ENCODE data around the gene SLC25A42.

- TF ChIP-seq, protein P1, sequence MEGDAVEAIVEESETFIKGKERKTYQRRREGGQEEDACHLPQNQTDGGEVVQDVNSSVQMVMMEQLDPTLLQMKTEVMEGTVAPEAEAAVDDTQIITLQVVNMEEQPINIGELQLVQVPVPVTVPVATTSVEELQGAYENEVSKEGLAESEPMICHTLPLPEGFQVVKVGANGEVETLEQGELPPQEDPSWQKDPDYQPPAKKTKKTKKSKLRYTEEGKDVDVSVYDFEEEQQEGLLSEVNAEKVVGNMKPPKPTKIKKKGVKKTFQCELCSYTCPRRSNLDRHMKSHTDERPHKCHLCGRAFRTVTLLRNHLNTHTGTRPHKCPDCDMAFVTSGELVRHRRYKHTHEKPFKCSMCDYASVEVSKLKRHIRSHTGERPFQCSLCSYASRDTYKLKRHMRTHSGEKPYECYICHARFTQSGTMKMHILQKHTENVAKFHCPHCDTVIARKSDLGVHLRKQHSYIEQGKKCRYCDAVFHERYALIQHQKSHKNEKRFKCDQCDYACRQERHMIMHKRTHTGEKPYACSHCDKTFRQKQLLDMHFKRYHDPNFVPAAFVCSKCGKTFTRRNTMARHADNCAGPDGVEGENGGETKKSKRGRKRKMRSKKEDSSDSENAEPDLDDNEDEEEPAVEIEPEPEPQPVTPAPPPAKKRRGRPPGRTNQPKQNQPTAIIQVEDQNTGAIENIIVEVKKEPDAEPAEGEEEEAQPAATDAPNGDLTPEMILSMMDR (IDR thresholded peaks at IDR 0.05; ENCODE audit: insufficient read depth, low read length): no peak
- TF ChIP-seq POLR2AphosphoS5 (IDR thresholded peaks at IDR 0.05; ENCODE audit: low read depth) (no peak), REST (IDR thresholded peaks at IDR 0.05; ENCODE audit: insufficient replicate concordance, low read depth) (no peak)
Observed at GRCh38 chr19:19056636-19057275, 7.0 kb upstream of the SLC25A42 start.

Data from HL-60 (cell line).